ENCODE results near the gene PDE6A. TPM values are rescaled to one million over a fixed set of nuclear protein-coding genes. Genes with fewer than 3 reads are reported as not detected.

PDE6A gene
- total and polyA plus RNA-seq, 2 of the 13 experiments (the other 11 are each of a cell fraction or from before 2014, with no cell fraction given) = 0.01 TPM; not detected in 1

GRCh38 chr5:149878371-149878770 lies 66.2 kb downstream of the PDE6A start (continued):
- TF ChIP-seq, protein P1, sequence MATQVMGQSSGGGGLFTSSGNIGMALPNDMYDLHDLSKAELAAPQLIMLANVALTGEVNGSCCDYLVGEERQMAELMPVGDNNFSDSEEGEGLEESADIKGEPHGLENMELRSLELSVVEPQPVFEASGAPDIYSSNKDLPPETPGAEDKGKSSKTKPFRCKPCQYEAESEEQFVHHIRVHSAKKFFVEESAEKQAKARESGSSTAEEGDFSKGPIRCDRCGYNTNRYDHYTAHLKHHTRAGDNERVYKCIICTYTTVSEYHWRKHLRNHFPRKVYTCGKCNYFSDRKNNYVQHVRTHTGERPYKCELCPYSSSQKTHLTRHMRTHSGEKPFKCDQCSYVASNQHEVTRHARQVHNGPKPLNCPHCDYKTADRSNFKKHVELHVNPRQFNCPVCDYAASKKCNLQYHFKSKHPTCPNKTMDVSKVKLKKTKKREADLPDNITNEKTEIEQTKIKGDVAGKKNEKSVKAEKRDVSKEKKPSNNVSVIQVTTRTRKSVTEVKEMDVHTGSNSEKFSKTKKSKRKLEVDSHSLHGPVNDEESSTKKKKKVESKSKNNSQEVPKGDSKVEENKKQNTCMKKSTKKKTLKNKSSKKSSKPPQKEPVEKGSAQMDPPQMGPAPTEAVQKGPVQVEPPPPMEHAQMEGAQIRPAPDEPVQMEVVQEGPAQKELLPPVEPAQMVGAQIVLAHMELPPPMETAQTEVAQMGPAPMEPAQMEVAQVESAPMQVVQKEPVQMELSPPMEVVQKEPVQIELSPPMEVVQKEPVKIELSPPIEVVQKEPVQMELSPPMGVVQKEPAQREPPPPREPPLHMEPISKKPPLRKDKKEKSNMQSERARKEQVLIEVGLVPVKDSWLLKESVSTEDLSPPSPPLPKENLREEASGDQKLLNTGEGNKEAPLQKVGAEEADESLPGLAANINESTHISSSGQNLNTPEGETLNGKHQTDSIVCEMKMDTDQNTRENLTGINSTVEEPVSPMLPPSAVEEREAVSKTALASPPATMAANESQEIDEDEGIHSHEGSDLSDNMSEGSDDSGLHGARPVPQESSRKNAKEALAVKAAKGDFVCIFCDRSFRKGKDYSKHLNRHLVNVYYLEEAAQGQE (IDR thresholded peaks at IDR 0.05; ENCODE audit: borderline replicate concordance in 1 of 2, low read depth in 1 of 2, low read length in 2 of 2) = no peak
- TF ChIP-seq ZNF343 (CRISPR knock-in tag; IDR thresholded peaks at IDR 0.05) (no peak), HNRNPLL (IDR thresholded peaks at IDR 0.05; ENCODE audit: low read depth, low read length, poor library complexity, severe bottlenecking) (no peak), FOXP1 (IDR thresholded peaks at IDR 0.05) (no peak), FOXP1 (CRISPR knock-in tag; IDR thresholded peaks at IDR 0.05) (peak; percentile 35; the same call in 1 of the 2 replicates), ZNF790 (CRISPR knock-in tag; IDR thresholded peaks at IDR 0.05; ENCODE audit: borderline replicate concordance) (no peak), U2AF2 (IDR thresholded peaks at IDR 0.05; ENCODE audit: low read depth, low read length) (no peak), NFIB (CRISPR knock-in tag; IDR thresholded peaks at IDR 0.05; ENCODE audit: borderline replicate concordance) (no peak), ZNF121 (CRISPR knock-in tag; IDR thresholded peaks at IDR 0.05) (no peak), HMGA1 (CRISPR knock-in tag; conservative IDR thresholded peaks at IDR 0.05) (no peak), JARID2 (CRISPR knock-in tag; IDR thresholded peaks at IDR 0.05; ENCODE audit: insufficient replicate concordance) (no peak), NBN (conservative IDR thresholded peaks at IDR 0.05) (no peak)
- TF ChIP-seq, protein P2, sequence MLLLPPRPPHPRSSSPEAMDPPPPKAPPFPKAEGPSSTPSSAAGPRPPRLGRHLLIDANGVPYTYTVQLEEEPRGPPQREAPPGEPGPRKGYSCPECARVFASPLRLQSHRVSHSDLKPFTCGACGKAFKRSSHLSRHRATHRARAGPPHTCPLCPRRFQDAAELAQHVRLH (CRISPR knock-in tag; IDR thresholded peaks at IDR 0.05; ENCODE audit: borderline replicate concordance, low read depth) = no peak
- TF ChIP-seq, protein P3, sequence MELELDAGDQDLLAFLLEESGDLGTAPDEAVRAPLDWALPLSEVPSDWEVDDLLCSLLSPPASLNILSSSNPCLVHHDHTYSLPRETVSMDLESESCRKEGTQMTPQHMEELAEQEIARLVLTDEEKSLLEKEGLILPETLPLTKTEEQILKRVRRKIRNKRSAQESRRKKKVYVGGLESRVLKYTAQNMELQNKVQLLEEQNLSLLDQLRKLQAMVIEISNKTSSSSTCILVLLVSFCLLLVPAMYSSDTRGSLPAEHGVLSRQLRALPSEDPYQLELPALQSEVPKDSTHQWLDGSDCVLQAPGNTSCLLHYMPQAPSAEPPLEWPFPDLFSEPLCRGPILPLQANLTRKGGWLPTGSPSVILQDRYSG (CRISPR knock-in tag; IDR thresholded peaks at IDR 0.05) = no peak
- TF ChIP-seq, protein P4, sequence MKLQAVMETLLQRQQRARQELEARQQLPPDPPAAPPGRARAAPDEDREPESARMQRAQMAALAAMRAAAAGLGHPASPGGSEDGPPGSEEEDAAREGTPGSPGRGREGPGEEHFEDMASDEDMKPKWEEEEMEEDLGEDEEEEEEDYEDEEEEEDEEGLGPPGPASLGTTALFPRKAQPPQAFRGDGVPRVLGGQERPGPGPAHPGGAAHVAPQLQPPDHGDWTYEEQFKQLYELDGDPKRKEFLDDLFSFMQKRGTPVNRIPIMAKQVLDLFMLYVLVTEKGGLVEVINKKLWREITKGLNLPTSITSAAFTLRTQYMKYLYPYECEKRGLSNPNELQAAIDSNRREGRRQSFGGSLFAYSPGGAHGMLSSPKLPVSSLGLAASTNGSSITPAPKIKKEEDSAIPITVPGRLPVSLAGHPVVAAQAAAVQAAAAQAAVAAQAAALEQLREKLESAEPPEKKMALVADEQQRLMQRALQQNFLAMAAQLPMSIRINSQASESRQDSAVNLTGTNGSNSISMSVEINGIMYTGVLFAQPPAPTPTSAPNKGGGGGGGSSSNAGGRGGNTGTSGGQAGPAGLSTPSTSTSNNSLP (IDR thresholded peaks at IDR 0.05; ENCODE audit: low read depth, low read length) = no peak
